GM23248 (cell line): Measurements from ENCODE around the gene CAMTA1. TPM values are rescaled to one million over a fixed set of nuclear protein-coding genes. Genes with fewer than 3 reads are reported as not detected.
"Not testable (repeated sequence)": the region's sequence is repeated elsewhere in the genome, so short reads cannot be mapped to it uniquely, and the experiment has no call there.

Source experiments
- DNase-seq: peaks from one replicate; pipeline ENCODE4 v3.0.0-alpha.2; 2015
- H2AFZ ChIP-seq: fragments of 200-600 bp; sonication (generic); 2 replicates; pipeline ENCODE4 v1.6.1; 2016; ENCODE audit warnings: antibody characterized with exemption
- H3F3A ChIP-seq: fragments of 200-600 bp; sonication (generic); 2 replicates; pipeline ENCODE4 v1.6.1; 2016; ENCODE audit warnings: mild to moderate bottlenecking, antibody characterized with exemption, mixed run types; ENCODE audit not compliant: insufficient read depth
- H3K27ac ChIP-seq: fragments of 200-600 bp; sonication (generic); 2 replicates; pipeline ENCODE4 v1.5.1; 2016; ENCODE audit warnings: mild to moderate bottlenecking
- H3K27me3 ChIP-seq: fragments of 200-600 bp; sonication (generic); replicated peaks from 2 replicates; pipeline ENCODE4 v1.6.1; 2016; ENCODE audit warnings: mild to moderate bottlenecking; ENCODE audit not compliant: insufficient read depth
- H3K36me3 ChIP-seq: fragments of 200-600 bp; sonication (generic); 2 replicates; pipeline ENCODE4 v1.6.1; 2016; ENCODE audit warnings: low read depth, mild to moderate bottlenecking
- H3K4me1 ChIP-seq: fragments of 200-600 bp; sonication (generic); 2 replicates; pipeline ENCODE4 v1.6.1; 2016; ENCODE audit warnings: mild to moderate bottlenecking; ENCODE audit not compliant: insufficient read depth
- H3K4me2 ChIP-seq: fragments of 200-600 bp; sonication (generic); one replicate; pipeline ENCODE4 v1.6.1; 2016; ENCODE audit warnings: mild to moderate bottlenecking; ENCODE audit not compliant: unreplicated experiment
- H3K4me3 ChIP-seq: fragments of 200-600 bp; sonication (generic); 2 replicates; pipeline ENCODE4 v1.5.1; 2016; ENCODE audit warnings: mild to moderate bottlenecking
- H3K79me2 ChIP-seq: fragments of 200-600 bp; sonication (generic); 2 replicates; pipeline ENCODE4 v1.6.1; 2016; ENCODE audit warnings: mild to moderate bottlenecking; ENCODE audit not compliant: insufficient read depth
- H3K9ac ChIP-seq: fragments of 200-600 bp; sonication (generic); 2 replicates; pipeline ENCODE4 v1.6.1; 2016; ENCODE audit warnings: mild to moderate bottlenecking
- H3K9me2 ChIP-seq: fragments of 200-600 bp; sonication (generic); 2 replicates; pipeline ENCODE4 v1.6.1; 2016; ENCODE audit warnings: mixed run types, mild to moderate bottlenecking, moderate library complexity; ENCODE audit not compliant: insufficient read depth
- H3K9me3 ChIP-seq: fragments of 200-600 bp; sonication (generic); one replicate; pipeline ENCODE4 v1.6.1; 2017; ENCODE audit warnings: low read depth
- H4K20me1 ChIP-seq: fragments of 200-600 bp; sonication (generic); 2 replicates; pipeline ENCODE4 v1.6.0; 2016; ENCODE audit not compliant: insufficient read depth
- EZH2 ChIP-seq: fragments of 200-600 bp; sonication (generic); IDR thresholded peaks from 2 replicates; pipeline ENCODE4 v1.6.1; 2018; ENCODE audit warnings: antibody characterized with exemption, mild to moderate bottlenecking; ENCODE audit not compliant: insufficient read depth, poor library complexity, severe bottlenecking
- EZH2phosphoT487 ChIP-seq: fragments of 200-600 bp; sonication (generic); IDR thresholded peaks from 2 replicates; pipeline ENCODE4 v1.6.1; 2018; ENCODE audit warnings: antibody characterized with exemption, moderate library complexity, mild to moderate bottlenecking, low read depth; ENCODE audit not compliant: insufficient read depth
- WGBS, 2 experiments: methylation state at CpG; one replicate each; pipeline ENCODE4 v1.1.6; 2015 to 2017; ENCODE audit warnings: low lambda C conversion rate in 2 of 2, low coverage in 1 of 2; ENCODE audit errors: missing lambda C conversion rate in 2 of 2; 5-methylcytosine and 5-hydroxymethylcytosine counted together
- in situ Hi-C: fragments of 300-500 bp; cut with MboI; formaldehyde crosslinking; loops from 2 replicates; pipeline ENCODE4 v1.15.0; 2020
- polyA plus RNA-seq: library from polyadenylated mRNA; unstranded; fragments of >200 nt; fragmentation: Nextera tagmentation; extraction: Ambion mirVana; gene quantifications from 2 replicates; pipeline ENCODE4 v1.2.1, GENCODE V29; 2016
- total RNA-seq: library from RNA; depleted of rRNA; stranded (reverse); fragments of >200 nt; shearing (Covaris generic); gene quantifications from 2 replicates; pipeline ENCODE4 v1.2.3, GENCODE V29; 2014

CAMTA1 gene
- total and polyA plus RNA-seq, 2 experiments from 2014 or later = 50.1 to 165 TPM

- H4K20me1 ChIP-seq = no peaks in the 10 kb centered on the region
- no peak for TF ChIP-seq EZH2
- no peak for TF ChIP-seq EZH2phosphoT487
- H3K4me2 ChIP-seq = no peak overlapping the region
- H2AFZ ChIP-seq = no peak overlapping the region
- in situ Hi-C loops = no loop called here
- no peaks in the 10 kb centered on the region for H3K36me3 ChIP-seq
- 0 out of 2 replicates have a peak, but pooled peaks cover 6% of the 10 kb centered on the region for H3K27me3 ChIP-seq
- no peaks in the 10 kb centered on the region for H3K79me2 ChIP-seq
- 50 to 54% methylated on average over 10 of the region's 10 CpGs for WGBS, 2 experiments
- H3K27ac ChIP-seq = no peak overlapping the region
- no peaks in the 10 kb centered on the region for H3F3A ChIP-seq
- no peak overlapping the region for H3K4me3 ChIP-seq
- H3K4me1 ChIP-seq = no peaks in the 10 kb centered on the region
- no peaks in the 10 kb centered on the region for H3K9me2 ChIP-seq
- no peak overlapping the region for H3K9ac ChIP-seq
- no peaks in the 10 kb centered on the region for H3K9me3 ChIP-seq
- no peak for DNase-seq
Measured at GRCh38 chr1:7596126-7596965, 811.1 kb downstream of the CAMTA1 start.

DNA sequence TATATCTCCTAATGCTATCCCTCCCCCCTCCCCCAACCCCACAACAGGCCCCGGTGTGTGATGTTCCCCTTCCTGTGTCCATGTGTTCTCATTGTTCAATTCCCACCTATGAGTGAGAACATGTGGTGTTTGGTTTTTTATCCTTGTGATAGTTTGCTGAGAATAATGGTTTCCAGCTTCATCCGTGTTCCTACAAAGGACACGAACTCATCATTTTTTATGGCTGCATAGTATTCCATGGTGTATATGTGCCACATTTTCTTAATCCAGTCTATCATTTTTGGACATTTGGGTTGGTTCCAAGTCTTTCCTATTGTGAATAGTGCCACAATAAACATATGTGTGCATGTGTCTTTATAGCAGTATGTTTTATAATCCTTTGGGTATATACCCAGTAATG, 812.8 kb downstream of the CAMTA1 start:
- H2AFZ ChIP-seq, H3K9me3 ChIP-seq, H3K36me3 ChIP-seq, H3K27me3 ChIP-seq, H3K9ac ChIP-seq, H3K27ac ChIP-seq, in situ Hi-C loops, H3K4me2 ChIP-seq, H3K9me2 ChIP-seq, H4K20me1 ChIP-seq, H3K79me2 ChIP-seq, H3K4me1 ChIP-seq, H3K4me3 ChIP-seq, DNase-seq, H3F3A ChIP-seq: not testable (repeated sequence)
- 69 to 76% methylated on average over 2 to 3 of the region's 3 CpGs for WGBS, 2 experiments

GRCh38 chr1:7604906-7605305, 819.7 kb downstream of the CAMTA1 start:
- H3K27me3 ChIP-seq, H3F3A ChIP-seq, H3K27ac ChIP-seq, H3K4me3 ChIP-seq, H3K9ac ChIP-seq, H3K9me3 ChIP-seq, DNase-seq, H3K4me1 ChIP-seq, H3K79me2 ChIP-seq, H3K9me2 ChIP-seq, H3K4me2 ChIP-seq, H4K20me1 ChIP-seq, H3K36me3 ChIP-seq, H2AFZ ChIP-seq, in situ Hi-C loops: not testable (repeated sequence)
- WGBS, 2 experiments = 47 to 66% methylated on average over 4 to 6 of the region's 6 CpGs

GRCh38 chr1:7606096-7606495, 820.8 kb downstream of the CAMTA1 start:
- Histone ChIP-seq H3K79me2 (no peaks in the 10 kb centered on the region), H3K4me1 (no peaks in the 10 kb centered on the region), H3K27ac (no peak overlapping the region), H3K27me3 (peaks cover 4% of the 10 kb centered on the region), H3K9me3 (no peaks in the 10 kb centered on the region), H2AFZ (no peak overlapping the region), H3F3A (no peaks in the 10 kb centered on the region), H3K4me2 (no peak overlapping the region), H4K20me1 (no peaks in the 10 kb centered on the region), H3K4me3 (no peak overlapping the region), H3K9me2 (no peaks in the 10 kb centered on the region), H3K9ac (no peak overlapping the region), H3K36me3 (no peaks in the 10 kb centered on the region)
- TF ChIP-seq EZH2phosphoT487 (no peak), EZH2 (no peak)
- WGBS, 2 experiments = 27 to 46% methylated on average over 4 of the region's 4 CpGs
- in situ Hi-C loops = no loop called here
- DNase-seq = no peak

GRCh38 chr1:7607097-7607496, 821.8 kb downstream of the CAMTA1 start:
- in situ Hi-C loops = no loop called here
- Histone ChIP-seq H2AFZ (no peak overlapping the region), H3K27ac (no peak overlapping the region), H3K27me3 (peaks cover 4% of the 10 kb centered on the region), H3K4me3 (no peak overlapping the region), H3F3A (no peaks in the 10 kb centered on the region), H3K79me2 (no peaks in the 10 kb centered on the region), H3K9me2 (no peaks in the 10 kb centered on the region), H3K9ac (no peak overlapping the region), H3K36me3 (no peaks in the 10 kb centered on the region), H3K4me2 (no peak overlapping the region), H3K4me1 (no peaks in the 10 kb centered on the region), H3K9me3 (no peaks in the 10 kb centered on the region), H4K20me1 (no peaks in the 10 kb centered on the region)
- TF ChIP-seq EZH2phosphoT487 (no peak), EZH2 (no peak)
- DNase-seq = no peak
